OCI-LY1 (cell line): ENCODE measurements around the gene SLC12A7.

Experiments used
- CTCF ChIP-seq: fragments of 200-600 bp; sonication (generic), shearing (Covaris generic); IDR thresholded peaks from 2 replicates; pipeline ENCODE4 v1.5.1; 2017; ENCODE audit warnings: mild to moderate bottlenecking, antibody characterized with exemption, low read length, moderate library complexity, mixed read lengths
- EZH2 ChIP-seq: fragments of 200-600 bp; sonication (generic), shearing (Covaris generic); IDR thresholded peaks from 2 replicates; pipeline ENCODE4 v1.8.0; 2017; ENCODE audit warnings: borderline replicate concordance, mixed run types, mild to moderate bottlenecking, antibody characterized with exemption, low read length, moderate library complexity, mixed read lengths

DNA sequence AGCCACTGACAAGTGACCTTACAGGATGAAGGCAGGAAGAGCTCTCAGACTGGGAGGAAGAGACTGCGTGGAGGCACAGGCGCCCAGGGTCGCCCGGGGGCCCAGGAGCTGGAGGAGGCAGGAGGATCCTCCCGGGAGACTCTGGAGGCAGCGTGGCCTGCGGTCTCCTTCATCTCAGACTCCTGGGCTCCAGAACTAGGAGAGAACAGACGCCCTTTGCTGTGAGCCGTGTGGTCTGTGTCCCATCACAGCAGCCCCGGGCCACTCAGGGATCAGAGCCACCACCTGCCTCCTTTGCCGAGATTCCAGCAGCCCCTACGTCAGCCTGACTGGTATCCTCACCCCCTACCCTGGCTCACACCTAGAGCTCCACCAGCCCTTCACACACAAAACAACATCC lies 45.2 kb downstream of the SLC12A7 start:
- TF ChIP-seq CTCF, result no peak
- no peak for TF ChIP-seq EZH2
